Activated naive CD8-positive, alpha-beta T cell treated with anti-CD3 and anti-CD28 coated beads for 36 hours (primary cell): ENCODE measurements around the gene PNMA6A. TPM values are rescaled to one million over a fixed set of nuclear protein-coding genes. Genes with fewer than 3 reads are reported as not detected.
"Not testable (repeated sequence)": the region's sequence is repeated elsewhere in the genome, so short reads cannot be mapped to it uniquely, and the experiment has no call there.

Source experiments
- DNase-seq: peaks from one replicate; pipeline ENCODE4 v3.0.0; 2021
- H3K27ac Mint-ChIP-seq: one replicate; pipeline ENCODE4 v1.8.0; 2022; ENCODE audit warnings: mild to moderate bottlenecking, moderate library complexity, mixed read lengths
- H3K27me3 Mint-ChIP-seq: one replicate; pipeline ENCODE4 v1.8.0; 2022; ENCODE audit warnings: mild to moderate bottlenecking, mixed read lengths
- H3K36me3 Mint-ChIP-seq: one replicate; pipeline ENCODE4 v1.8.0; 2021; ENCODE audit warnings: mild to moderate bottlenecking, mixed read lengths
- H3K4me1 Mint-ChIP-seq: one replicate; pipeline ENCODE4 v1.8.0; 2021; ENCODE audit warnings: mixed read lengths
- H3K4me3 Mint-ChIP-seq: one replicate; pipeline ENCODE4 v1.8.0; 2022; ENCODE audit warnings: mild to moderate bottlenecking, moderate library complexity, mixed read lengths
- H3K9me3 Mint-ChIP-seq: one replicate; pipeline ENCODE4 v1.8.0; 2022; ENCODE audit warnings: mixed read lengths
- total RNA-seq, 2 experiments: library from RNA; stranded (reverse); gene quantifications; one replicate each; pipeline ENCODE4 v1.2.3, GENCODE V29; 2021

The PNMA6A gene
- total RNA-seq, 2 experiments from 2014 or later, result 2.0 to 2.1 TPM

- DNase-seq, result no peak
- Mint-ChIP-seq H3K4me1 (no peaks in the 10 kb centered on the region), H3K36me3 (no peaks in the 10 kb centered on the region), H3K9me3 (no peaks in the 10 kb centered on the region), H3K27me3 (no peaks in the 10 kb centered on the region), H3K27ac (no peak overlapping the region), H3K4me3 (no peak overlapping the region)
Observed at GRCh38 chrX:153063315-153063714, 8.9 kb upstream of the PNMA6A start.

DNA sequence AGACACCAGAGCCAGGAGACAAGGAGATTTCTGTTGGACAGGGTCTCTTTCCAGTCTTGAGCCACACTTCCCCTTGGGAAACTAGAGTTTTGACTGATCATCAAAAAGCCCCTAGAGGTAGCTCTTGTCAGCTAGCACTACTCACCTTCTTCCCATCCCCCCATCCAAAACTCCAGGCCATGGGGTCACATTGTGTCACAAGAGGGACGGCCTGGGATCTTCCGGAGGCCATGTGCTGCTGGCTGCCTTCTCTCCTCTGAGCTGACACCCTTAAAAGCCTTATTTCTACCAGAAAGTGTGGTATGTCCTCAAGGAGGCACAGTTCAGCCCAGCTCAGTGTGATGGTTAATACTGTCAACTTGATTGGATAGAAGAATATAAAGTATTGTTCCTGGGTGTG is 8.2 kb upstream of the PNMA6A start:
- Mint-ChIP-seq H3K4me1 (no peaks in the 10 kb centered on the region), H3K4me3 (no peak overlapping the region), H3K9me3 (no peaks in the 10 kb centered on the region), H3K27ac (no peak overlapping the region), H3K27me3 (no peaks in the 10 kb centered on the region), H3K36me3 (no peaks in the 10 kb centered on the region)
- no peak for DNase-seq

DNA sequence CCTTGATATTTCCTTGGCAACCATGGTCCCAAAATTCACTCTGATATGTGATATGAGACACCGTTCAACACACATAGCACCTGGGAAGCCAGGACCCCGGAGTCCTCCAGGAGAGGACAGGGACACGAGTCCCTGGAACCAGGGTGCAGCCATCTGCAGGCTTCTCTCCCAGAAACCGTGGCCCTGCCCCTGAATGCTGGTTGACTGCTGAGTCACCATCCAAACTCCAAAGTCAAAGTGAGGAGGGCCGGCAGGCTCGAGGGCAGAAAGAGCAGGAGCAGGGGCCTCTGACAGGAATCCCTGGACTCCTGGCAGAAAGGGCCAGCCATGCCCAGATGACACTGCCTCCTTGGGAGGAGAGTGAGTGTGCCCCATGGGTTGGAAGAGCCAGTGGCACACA is 6.9 kb upstream of the PNMA6A start:
- Mint-ChIP-seq H3K9me3 (no peaks in the 10 kb centered on the region), H3K27ac (no peak overlapping the region), H3K36me3 (no peaks in the 10 kb centered on the region), H3K27me3 (no peaks in the 10 kb centered on the region), H3K4me1 (no peaks in the 10 kb centered on the region), H3K4me3 (no peak overlapping the region)
- DNase-seq, result no peak

GRCh38 chrX:153066402-153066801 is 5.9 kb upstream of the PNMA6A start:
- H3K4me1 Mint-ChIP-seq, H3K27ac Mint-ChIP-seq: not testable (repeated sequence)

GRCh38 chrX:153073331-153073730 is 1.1 kb downstream of the PNMA6A start:
- not testable (repeated sequence) for H3K36me3 Mint-ChIP-seq, H3K27ac Mint-ChIP-seq, H3K27me3 Mint-ChIP-seq, DNase-seq, H3K9me3 Mint-ChIP-seq, H3K4me3 Mint-ChIP-seq, H3K4me1 Mint-ChIP-seq

More at GRCh38 chrX:153066402-153066801, 5.9 kb upstream of the PNMA6A start:
- H3K4me3 Mint-ChIP-seq, H3K9me3 Mint-ChIP-seq, H3K36me3 Mint-ChIP-seq, H3K27me3 Mint-ChIP-seq, DNase-seq: not testable (repeated sequence)

GRCh38 chrX:153074262-153074899 is 2.1 kb downstream of the PNMA6A start:
- no peak overlapping the region for H3K4me3 Mint-ChIP-seq
- H3K36me3 Mint-ChIP-seq, result no peaks in the 10 kb centered on the region
- H3K4me1 Mint-ChIP-seq, result no peaks in the 10 kb centered on the region
- no peaks in the 10 kb centered on the region for H3K9me3 Mint-ChIP-seq
- no peak overlapping the region for H3K27ac Mint-ChIP-seq
- H3K27me3 Mint-ChIP-seq, result no peaks in the 10 kb centered on the region
- no peak for DNase-seq

- Mint-ChIP-seq H3K4me1 (no peaks in the 10 kb centered on the region), H3K27ac (no peak overlapping the region), H3K36me3 (no peaks in the 10 kb centered on the region), H3K9me3 (no peaks in the 10 kb centered on the region), H3K4me3 (no peak overlapping the region), H3K27me3 (no peaks in the 10 kb centered on the region)
- DNase-seq, result no peak
Observed at GRCh38 chrX:153074935-153075334, 2.7 kb downstream of the PNMA6A start.

- Mint-ChIP-seq H3K4me1 (no peaks in the 10 kb centered on the region), H3K9me3 (no peaks in the 10 kb centered on the region), H3K27ac (no peak overlapping the region), H3K27me3 (no peaks in the 10 kb centered on the region), H3K36me3 (no peaks in the 10 kb centered on the region), H3K4me3 (no peak overlapping the region)
- no peak for DNase-seq
Observed at GRCh38 chrX:153075366-153075765, 3.1 kb downstream of the PNMA6A start.

GRCh38 chrX:153077437-153078135 is 5.3 kb downstream of the PNMA6A start:
- DNase-seq, H3K9me3 Mint-ChIP-seq, H3K4me3 Mint-ChIP-seq, H3K27me3 Mint-ChIP-seq, H3K4me1 Mint-ChIP-seq, H3K27ac Mint-ChIP-seq, H3K36me3 Mint-ChIP-seq: not testable (repeated sequence)

DNA sequence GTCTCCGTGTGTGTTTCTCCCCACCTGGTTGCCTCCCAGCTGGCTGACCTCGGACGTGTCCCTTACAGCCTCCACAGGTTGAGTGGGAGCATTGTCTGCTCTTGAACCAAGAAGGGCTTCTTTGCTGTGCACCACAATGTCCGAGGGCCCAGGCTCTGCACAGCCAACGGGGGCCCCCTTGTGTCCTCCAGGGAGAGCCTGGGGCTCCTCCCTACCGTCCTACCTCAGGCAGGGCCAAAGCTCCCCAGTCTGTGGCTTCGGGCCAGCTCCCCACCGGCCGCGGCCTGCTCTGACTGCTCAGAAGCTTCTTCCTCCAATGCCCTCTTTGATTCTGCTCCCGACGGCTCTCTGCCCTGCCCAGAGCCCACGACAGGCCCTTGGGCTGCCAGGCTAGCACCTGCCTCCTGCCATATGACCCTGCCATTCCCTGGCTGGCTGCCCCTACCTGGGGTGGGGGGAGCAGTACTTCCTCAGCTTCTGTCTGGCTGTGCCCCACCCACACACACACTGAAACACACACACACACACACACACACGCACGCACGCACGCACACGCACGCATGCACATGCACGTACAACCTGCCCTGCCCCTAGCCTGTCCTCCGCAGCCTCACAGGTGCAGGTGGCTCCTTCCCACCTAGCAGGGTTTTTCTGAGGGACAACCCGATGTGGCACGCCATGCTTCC is 11.1 kb downstream of the PNMA6A start:
- not testable (repeated sequence) for H3K36me3 Mint-ChIP-seq, H3K27me3 Mint-ChIP-seq, H3K4me1 Mint-ChIP-seq, H3K9me3 Mint-ChIP-seq, DNase-seq, H3K27ac Mint-ChIP-seq, H3K4me3 Mint-ChIP-seq

DNA sequence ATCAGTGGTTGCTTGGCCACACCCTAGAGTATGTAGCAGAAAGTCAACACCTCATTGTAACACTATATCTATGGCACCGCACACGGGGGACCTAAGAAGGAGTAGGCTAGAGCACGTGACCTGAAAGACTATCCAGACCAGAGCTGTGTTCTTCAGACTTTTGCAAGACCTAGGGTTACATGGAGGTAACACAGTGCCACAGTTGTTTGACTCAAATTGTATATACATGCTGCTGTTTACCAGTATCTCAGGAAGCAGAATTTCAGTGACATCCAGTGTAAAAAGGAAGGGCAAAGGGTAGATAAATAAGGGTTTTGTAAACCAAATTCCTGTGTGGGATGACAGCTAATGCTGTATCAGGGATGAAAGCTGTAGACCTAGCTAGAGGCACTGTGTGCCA is 30.2 kb downstream of the PNMA6A start:
- Mint-ChIP-seq H3K4me3 (no peak overlapping the region), H3K36me3 (peaks cover 15% of the 10 kb centered on the region), H3K4me1 (peaks cover 5% of the 10 kb centered on the region), H3K27me3 (no peaks in the 10 kb centered on the region), H3K9me3 (peaks cover 12% of the 10 kb centered on the region), H3K27ac (no peak overlapping the region)
- no peak for DNase-seq

DNA sequence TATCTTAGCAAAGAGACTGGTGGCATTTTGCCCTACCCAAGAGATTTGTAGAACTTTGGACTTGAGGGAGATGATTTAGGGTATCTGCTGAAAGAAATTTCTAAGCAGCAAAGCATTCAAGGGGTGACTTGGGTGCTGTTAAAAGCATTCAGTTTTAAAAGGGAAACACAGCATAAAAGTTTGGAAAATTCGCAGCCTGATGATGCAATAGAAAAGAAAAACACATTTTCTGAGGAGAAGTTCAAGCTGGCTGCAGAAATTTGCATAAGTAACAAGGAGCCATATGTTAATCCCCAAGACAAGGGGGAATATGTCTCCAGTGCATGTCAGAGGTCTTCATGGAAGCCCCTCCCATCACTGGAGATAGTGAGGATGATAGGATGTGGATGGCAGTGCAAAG is 32.7 kb downstream of the PNMA6A start:
- not testable (repeated sequence) for H3K4me1 Mint-ChIP-seq, H3K4me3 Mint-ChIP-seq, DNase-seq, H3K27me3 Mint-ChIP-seq
- H3K36me3 Mint-ChIP-seq, result peaks cover 15% of the 10 kb centered on the region
- H3K27ac Mint-ChIP-seq, result peak overlapping the region; percentile 88
- H3K9me3 Mint-ChIP-seq, result peaks cover 12% of the 10 kb centered on the region

GRCh38 chrX:153106092-153106801 is 34.0 kb downstream of the PNMA6A start:
- not testable (repeated sequence) for H3K4me3 Mint-ChIP-seq, H3K4me1 Mint-ChIP-seq, H3K9me3 Mint-ChIP-seq, DNase-seq, H3K27me3 Mint-ChIP-seq
- H3K36me3 Mint-ChIP-seq, result peaks cover 15% of the 10 kb centered on the region
- peak overlapping the region; percentile 88 for H3K27ac Mint-ChIP-seq

DNA sequence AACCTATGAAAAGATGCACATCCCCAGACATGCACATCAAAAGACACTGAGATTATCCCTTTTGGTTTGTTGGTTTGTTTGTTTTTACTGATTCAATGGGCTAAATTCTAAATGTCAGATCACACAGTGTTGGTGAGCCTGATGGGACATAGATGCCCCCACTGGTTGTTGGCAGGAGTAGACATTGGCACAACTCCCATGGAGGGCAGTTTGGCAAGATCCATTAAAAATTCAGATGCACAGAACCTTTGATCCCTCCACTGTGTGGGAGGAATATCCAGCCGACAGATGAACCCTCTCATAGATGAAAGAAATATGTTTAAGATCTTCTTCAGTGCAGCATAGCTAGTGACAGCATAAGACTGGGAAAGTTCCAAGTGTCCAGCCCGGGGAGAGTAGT is 38.5 kb downstream of the PNMA6A start:
- not testable (repeated sequence) for H3K9me3 Mint-ChIP-seq, H3K4me1 Mint-ChIP-seq, H3K36me3 Mint-ChIP-seq, H3K4me3 Mint-ChIP-seq, H3K27ac Mint-ChIP-seq, H3K27me3 Mint-ChIP-seq, DNase-seq

GRCh38 chrX:153113851-153114250 is 41.6 kb downstream of the PNMA6A start:
- not testable (repeated sequence) for H3K36me3 Mint-ChIP-seq, H3K27ac Mint-ChIP-seq, H3K27me3 Mint-ChIP-seq

More at GRCh38 chrX:153113851-153114250, 41.6 kb downstream of the PNMA6A start:
- H3K9me3 Mint-ChIP-seq, H3K4me1 Mint-ChIP-seq, H3K4me3 Mint-ChIP-seq, DNase-seq: not testable (repeated sequence)
